Pancreas (tissue), 10 donors: Measurements from ENCODE around the gene FASTKD3. TPM values are rescaled to one million over a fixed set of nuclear protein-coding genes. Genes with fewer than 3 reads are reported as not detected.

Experiments used
- ATAC-seq, 4 donors: fragments of 200-7000 bp; cut with Tn5 transposase; one replicate each; pipeline versions ENCODE4 v1.8.0 to v1.9.1; 2020; ENCODE audit warnings: mild to moderate bottlenecking in 4 of 4, moderate library complexity in 4 of 4
- DNase-seq, 6 donors: peaks; one replicate each; pipeline ENCODE4 v3.0.0-alpha.2; 2020
- FAIRE-seq: peaks from 2 replicates; lab custom pipeline; 2012; peaks lifted over from hg19 to GRCh38; lab: Jason Lieb, UNC
- H3K27ac ChIP-seq, 4 donors: fragments of 200-600 bp; sonication (generic); 1 replicate in 3 of 4; 2 replicates in 1 of 4; pipeline versions ENCODE4 v1.5.0 to v1.8.0; 2020
- H3K27me3 ChIP-seq, 4 donors: fragments of 200-600 bp; one replicate each; pipeline ENCODE4 v1.8.0; 2021
- H3K36me3 ChIP-seq, 3 donors: fragments of 200-600 bp; sonication (generic) in 1 of 3; one replicate each; pipeline versions ENCODE4 v1.5.0 to v1.8.0; 2020 to 2021
- H3K4me1 ChIP-seq, 3 donors: fragments of 200-600 bp; one replicate each; pipeline ENCODE4 v1.8.0; 2021
- H3K4me3 ChIP-seq, 4 donors: fragments of 200-600 bp; sonication (generic) in 2 of 4; one replicate each; pipeline versions ENCODE4 v1.5.0 to v1.8.0; 2020 to 2021
- H3K9me3 ChIP-seq, 4 donors: fragments of 200-600 bp; one replicate each; pipeline ENCODE4 v1.8.0; 2021
- CTCF ChIP-seq, 4 donors: fragments of 200-600 bp; sonication (generic) in 3 of 4; IDR thresholded peaks; one replicate each; pipeline versions ENCODE4 v1.5.0 to v1.8.0; 2021; ENCODE audit warnings: antibody characterized with exemption in 4 of 4
- WGBS, 2 donors: extraction: QIAGEN DNeasy Blood & Tissue Kit; methylation state at CpG; one replicate each; pipeline ENCODE4 v1.1.7; 2013; 5-methylcytosine and 5-hydroxymethylcytosine counted together
- intact Hi-C, 3 donors: fragments of 100-400 bp; cut with DNase I; formaldehyde crosslinking; loops; one replicate each; pipeline versions ENCODE4 v1.11.1 to v1.14.2; 2022
- polyA plus RNA-seq, 2 donors: library from polyadenylated mRNA; stranded (reverse); fragments of 200-250 nt; gene quantifications; one replicate each; pipeline ENCODE4 v1.2.3, GENCODE V29; 2013
- total RNA-seq, 6 donors: library from RNA; stranded (reverse); fragmentation: NEBNext Ultra II Directional in 4 of 6; extraction: Animal tissue kit (Norgen Biotek cat#: 25700) in 4 of 6; gene quantifications; one replicate each; pipeline versions ENCODE4 v1.2.1 to v1.2.4, GENCODE V29; 2021 to 2023
- donor health status: healthy with polysubstance abuse.
- donor health status: DM: no; HTN: no; CAD: no; lungs with moderate emphysema.
- donor health status: DM: no; HTN: no; CAD: no.
- donor health status: control.
- donor health status: control.
- donor health status: Bipolar disorder and iron deficiency.
- donor health status: DM: yes; HTN: yes; CAD: no.
- donor health status: DM: no; HTN: no; CAD: no.
- donor health status: DM: no; HTN: no; CAD: no.
- donor health status: DM: yes; HTN: yes; CAD: no.

The FASTKD3 gene
- total and polyA plus RNA-seq, 8 donors = 1.8 to 10.3 (median 3.3) TPM

- FAIRE-seq (no peak), ATAC-seq (no peak), DNase-seq (no peak)
- no peak overlapping the region for H3K27ac ChIP-seq
- intact Hi-C loops = no loop called here
- no peaks in the 10 kb centered on the region for H3K9me3 ChIP-seq
- no peaks in the 10 kb centered on the region for H3K27me3 ChIP-seq
- H3K4me1 ChIP-seq = no peaks in the 10 kb centered on the region
- no peak overlapping the region for H3K4me3 ChIP-seq
- no peaks in the 10 kb centered on the region for H3K36me3 ChIP-seq
- 81 to 82% methylated on average over 5 of the region's 5 CpGs for WGBS, 2 donors
- no peak for TF ChIP-seq CTCF (IDR thresholded peaks at IDR 0.05)
Measured at GRCh38 chr5:7811715-7812114, 57.1 kb downstream of the FASTKD3 start.

Other genes starting within 250 kb of the FASTKD3 start
- 1 to 10 TPM in 3 of 6 donors, under 1 TPM in 3; 0.61 to 1.7 (median 1.1) TPM for gene CFAP90, start 17.9 kb downstream of the FASTKD3 start, total RNA-seq
- gene CFAP90, start 17.9 kb downstream of the FASTKD3 start, polyA plus RNA-seq = 1 to 10 TPM; 2.1 to 7.4 TPM
- 10 to 100 TPM; 18.4 to 27.8 (median 20.2) TPM for gene MTRR, start 117 bp upstream of the FASTKD3 start, total RNA-seq
- gene MTRR, start 117 bp upstream of the FASTKD3 start, polyA plus RNA-seq = 10 to 100 TPM in 1 of 2 donors, 1 to 10 TPM in 1; 6.8 to 15.1 TPM